HG03521 (cell line): ENCODE measurements around the gene VAMP5.
"Not testable (repeated sequence)": the region's sequence is repeated elsewhere in the genome, so short reads cannot be mapped to it uniquely, and the experiment has no call there.

ENCODE experiments used
- ATAC-seq: cut with Tn5 transposase; IDR thresholded peaks from one replicate; pipeline ENCODE4 v1.9.1; 2021; ENCODE audit warnings: mild to moderate bottlenecking, moderate library complexity; ENCODE audit not compliant: unreplicated experiment

The VAMP5 gene

GRCh38 chr2:85583667-85584353, 421 bp upstream of the VAMP5 start:
- no peak for ATAC-seq

- ATAC-seq = no peak
Observed at GRCh38 chr2:85584857-85585780, 888 bp downstream of the VAMP5 start.

GRCh38 chr2:85585781-85586105, 1.5 kb downstream of the VAMP5 start:
- no peak for ATAC-seq

GRCh38 chr2:85588236-85588635, 4.0 kb downstream of the VAMP5 start:
- no peak for ATAC-seq

- no peak for ATAC-seq
Observed at GRCh38 chr2:85588645-85589044, 4.4 kb downstream of the VAMP5 start.

- ATAC-seq = no peak
Observed at GRCh38 chr2:85589181-85589580, 5.0 kb downstream of the VAMP5 start.

GRCh38 chr2:85589982-85590791, 6.0 kb downstream of the VAMP5 start:
- no peak for ATAC-seq

GRCh38 chr2:85590950-85591349, 6.7 kb downstream of the VAMP5 start:
- ATAC-seq = no peak

GRCh38 chr2:85591563-85591962, 7.3 kb downstream of the VAMP5 start:
- ATAC-seq = no peak

- not testable (repeated sequence) for ATAC-seq
Observed at GRCh38 chr2:85592299-85592698, 8.1 kb downstream of the VAMP5 start.

GRCh38 chr2:85593023-85593422, 8.8 kb downstream of the VAMP5 start:
- ATAC-seq = no peak

GRCh38 chr2:85594715-85595300, 10.6 kb downstream of the VAMP5 start:
- no peak for ATAC-seq

- peak; percentile 98 for ATAC-seq
Observed at GRCh38 chr2:85595301-85596025, 11.2 kb downstream of the VAMP5 start, which contains the start of gene RNF181. RNF181 (plus strand) TSS chr2:85595745; CDS start chr2:85595764, 19 bp downstream.

- ATAC-seq = peak; percentile 11
Observed at GRCh38 chr2:85596026-85596333, 11.7 kb downstream of the VAMP5 start.

GRCh38 chr2:85596486-85597143, 12.4 kb downstream of the VAMP5 start:
- no peak for ATAC-seq

GRCh38 chr2:85597241-85597640, 13.0 kb downstream of the VAMP5 start:
- no peak for ATAC-seq

GRCh38 chr2:85598594-85599340, 14.5 kb downstream of the VAMP5 start:
- ATAC-seq = no peak

- no peak for ATAC-seq
Observed at GRCh38 chr2:85599468-85600234, 15.4 kb downstream of the VAMP5 start.

- no peak for ATAC-seq
Observed at GRCh38 chr2:85600235-85600575, 16.0 kb downstream of the VAMP5 start.
